NCI-H446 treated with DMSO at 0.1 percent for 48 hours (cell line): Measurements from ENCODE around the gene TMTC2.

Experiments
- DNase-seq: peaks from one replicate; lab custom pipeline; 2025; lab: John Stamatoyannopoulos, UW

The TMTC2 gene

GRCh38 chr12:82682326-82682725 is 4.4 kb upstream of the TMTC2 start:
- no peak for DNase-seq

GRCh38 chr12:82682851-82683261 is 3.9 kb upstream of the TMTC2 start:
- DNase-seq, result no peak

- DNase-seq, result peak; percentile 91
Measured at GRCh38 chr12:82685790-82686167, 927 bp upstream of the TMTC2 start.

GRCh38 chr12:82687021-82688011 is 610 bp downstream of the TMTC2 start:
- DNase-seq, result no peak

GRCh38 chr12:82688035-82688501 is 1.4 kb downstream of the TMTC2 start:
- no peak for DNase-seq

- no peak for DNase-seq
Measured at GRCh38 chr12:82688596-82688995, 1.9 kb downstream of the TMTC2 start.

- no peak for DNase-seq
Measured at GRCh38 chr12:82690006-82690405, 3.3 kb downstream of the TMTC2 start.

GRCh38 chr12:82691513-82691912 is 4.8 kb downstream of the TMTC2 start:
- no peak for DNase-seq

- DNase-seq, result no peak
Measured at GRCh38 chr12:82694276-82694675, 7.6 kb downstream of the TMTC2 start.

GRCh38 chr12:82694970-82695369 is 8.3 kb downstream of the TMTC2 start:
- no peak for DNase-seq

- no peak for DNase-seq
Measured at GRCh38 chr12:82695531-82695930, 8.8 kb downstream of the TMTC2 start.

GRCh38 chr12:82696543-82696942 is 9.8 kb downstream of the TMTC2 start:
- no peak for DNase-seq

GRCh38 chr12:82698708-82699564 is 12.2 kb downstream of the TMTC2 start:
- DNase-seq, result no peak

GRCh38 chr12:82705774-82706173 is 19.1 kb downstream of the TMTC2 start:
- DNase-seq, result no peak

GRCh38 chr12:82708061-82708879 is 21.6 kb downstream of the TMTC2 start:
- DNase-seq, result no peak

GRCh38 chr12:82709794-82710355 is 23.2 kb downstream of the TMTC2 start:
- no peak for DNase-seq

- no peak for DNase-seq
Measured at GRCh38 chr12:82710741-82711140, 24.0 kb downstream of the TMTC2 start.

- DNase-seq, result no peak
Measured at GRCh38 chr12:82714427-82714826, 27.7 kb downstream of the TMTC2 start.

GRCh38 chr12:82721726-82722125 is 35.0 kb downstream of the TMTC2 start:
- DNase-seq, result no peak

- DNase-seq, result no peak
Measured at GRCh38 chr12:82723093-82723492, 36.4 kb downstream of the TMTC2 start.

- DNase-seq, result no peak
Measured at GRCh38 chr12:82723891-82724290, 37.2 kb downstream of the TMTC2 start.
